ENCODE data around the gene CEP78. TPM values are rescaled to one million over a fixed set of nuclear protein-coding genes. Genes with fewer than 3 reads are reported as not detected.
"Not testable (repeated sequence)": the region's sequence is repeated elsewhere in the genome, so short reads cannot be mapped to it uniquely, and the experiment has no call there.

CEP78 gene
- total and polyA plus RNA-seq, 2 donors, result 22.8 to 30.4 TPM

GRCh38 chr9:78221841-78222240, 14.0 kb upstream of the CEP78 start:
- not testable (repeated sequence) for H3K27ac ChIP-seq (ENCODE audit: low read depth in 1 of 2, low read length in 1 of 2); H3K9me3 ChIP-seq (ENCODE audit: control insufficient read depth in 2 of 2, insufficient read depth in 1 of 2, low read length in 1 of 2); H3K27me3 ChIP-seq (ENCODE audit: control insufficient read depth in 2 of 2, insufficient read depth in 1 of 2, low read length in 1 of 2); H3K4me3 ChIP-seq (ENCODE audit: low read length in 2 of 2); H3K4me1 ChIP-seq (ENCODE audit: control insufficient read depth in 2 of 2, insufficient read depth in 2 of 2, low read length in 2 of 2); H3K36me3 ChIP-seq (ENCODE audit: control insufficient read depth in 2 of 2, insufficient read depth in 2 of 2, low read length in 1 of 2); DNase-seq (ENCODE audit: low read depth in 6 of 9, low spot score in 9 of 9)
- WGBS, result 98% methylated on average over 3 of the region's 3 CpGs

GRCh38 chr9:78230761-78231160, 5.1 kb upstream of the CEP78 start:
- Histone ChIP-seq H3K27me3 (ENCODE audit: control insufficient read depth in 2 of 2, insufficient read depth in 1 of 2, low read length in 1 of 2) (no peaks in the 10 kb centered on the region), H3K4me3 (ENCODE audit: low read length in 2 of 2) (no peak overlapping the region), H3K36me3 (ENCODE audit: control insufficient read depth in 2 of 2, insufficient read depth in 2 of 2, low read length in 1 of 2) (no peaks in the 10 kb centered on the region), H3K9me3 (ENCODE audit: control insufficient read depth in 2 of 2, insufficient read depth in 1 of 2, low read length in 1 of 2) (no peaks in the 10 kb centered on the region), H3K4me1 (ENCODE audit: control insufficient read depth in 2 of 2, insufficient read depth in 2 of 2, low read length in 2 of 2) (peaks cover 0 to 3% of the 10 kb centered on the region in 2 donors), H3K27ac (ENCODE audit: low read depth in 1 of 2, low read length in 1 of 2) (no peak overlapping the region)
- DNase-seq (ENCODE audit: low read depth in 6 of 9, low spot score in 9 of 9), result no peak
- 94% methylated on average over 3 of the region's 3 CpGs for WGBS

DNA sequence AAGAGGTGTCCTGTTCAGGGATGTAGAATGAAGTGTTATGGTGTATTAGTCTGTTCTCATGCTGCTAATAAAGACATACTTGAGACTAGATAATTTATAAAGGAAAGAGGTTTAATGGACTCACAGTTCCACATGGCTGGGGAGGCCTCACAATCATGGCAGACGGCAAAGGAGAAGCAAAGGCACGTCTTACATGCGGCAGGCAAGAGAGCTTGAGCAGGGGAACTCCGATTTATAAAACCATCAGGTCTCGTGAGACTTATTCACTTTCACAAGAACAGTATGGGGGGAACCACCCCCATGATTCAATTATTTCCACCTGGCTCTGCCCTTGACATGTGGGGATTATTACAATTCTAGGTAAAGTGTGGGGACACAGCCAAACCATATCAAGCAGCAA, 3.4 kb upstream of the CEP78 start:
- H3K27ac ChIP-seq (ENCODE audit: low read depth in 1 of 2, low read length in 1 of 2); H3K4me3 ChIP-seq (ENCODE audit: low read length in 2 of 2); H3K27me3 ChIP-seq (ENCODE audit: control insufficient read depth in 2 of 2, insufficient read depth in 1 of 2, low read length in 1 of 2); H3K36me3 ChIP-seq (ENCODE audit: control insufficient read depth in 2 of 2, insufficient read depth in 2 of 2, low read length in 1 of 2); H3K4me1 ChIP-seq (ENCODE audit: control insufficient read depth in 2 of 2, insufficient read depth in 2 of 2, low read length in 2 of 2); H3K9me3 ChIP-seq (ENCODE audit: control insufficient read depth in 2 of 2, insufficient read depth in 1 of 2, low read length in 1 of 2); DNase-seq (ENCODE audit: low read depth in 6 of 9, low spot score in 9 of 9): not testable (repeated sequence)
- WGBS, result 95% methylated on average over 5 of the region's 5 CpGs

- WGBS, result 96% methylated on average over 7 of the region's 7 CpGs
Measured at GRCh38 chr9:78234810-78235209, 1.1 kb upstream of the CEP78 start.

DNA sequence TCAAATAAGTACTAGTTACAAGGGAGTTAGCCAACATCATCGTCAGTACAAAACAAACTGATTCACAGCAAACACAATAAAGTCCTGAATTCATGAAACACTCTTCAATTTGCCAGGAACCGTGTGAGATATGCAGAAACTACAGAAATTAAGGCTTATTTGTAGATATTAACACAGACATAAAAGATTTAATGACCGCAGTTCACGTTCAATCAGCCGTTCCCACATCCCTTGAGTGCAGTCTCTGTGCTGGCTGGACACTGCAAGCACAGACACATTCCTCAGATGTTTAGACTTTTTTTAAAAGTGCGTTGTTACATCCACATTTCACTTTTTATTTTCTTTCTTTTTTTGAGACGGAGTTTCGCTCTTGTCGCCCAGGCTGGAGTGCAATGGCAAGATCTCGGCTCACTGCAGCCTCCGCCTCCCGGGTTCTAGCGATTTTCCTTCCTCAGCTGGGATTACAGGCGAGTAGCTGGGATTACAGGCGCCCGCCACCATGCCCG, 566 bp upstream of the CEP78 start:
- WGBS, result 8% methylated on average over 17 of the region's 17 CpGs
- no peak overlapping the region for H3K27ac ChIP-seq (ENCODE audit: low read depth in 1 of 2, low read length in 1 of 2)
- no peak for DNase-seq (ENCODE audit: low read depth in 6 of 9, low spot score in 9 of 9)

More at GRCh38 chr9:78234810-78235209, 1.1 kb upstream of the CEP78 start:
- Histone ChIP-seq H3K36me3 (ENCODE audit: control insufficient read depth in 2 of 2, insufficient read depth in 2 of 2, low read length in 1 of 2) (peaks cover 0 to 5% of the 10 kb centered on the region in 2 donors), H3K4me3 (ENCODE audit: low read length in 2 of 2) (peak overlapping the region in 1 of 2 donors; percentile 73), H3K27ac (ENCODE audit: low read depth in 1 of 2, low read length in 1 of 2) (no peak overlapping the region), H3K27me3 (ENCODE audit: control insufficient read depth in 2 of 2, insufficient read depth in 1 of 2, low read length in 1 of 2) (no peaks in the 10 kb centered on the region), H3K9me3 (ENCODE audit: control insufficient read depth in 2 of 2, insufficient read depth in 1 of 2, low read length in 1 of 2) (no peaks in the 10 kb centered on the region), H3K4me1 (ENCODE audit: control insufficient read depth in 2 of 2, insufficient read depth in 2 of 2, low read length in 2 of 2) (peaks cover 15 to 21% of the 10 kb centered on the region in 2 donors)
- DNase-seq (ENCODE audit: low read depth in 6 of 9, low spot score in 9 of 9), result no peak

GRCh38 chr9:78236551-78236910, 656 bp downstream of the CEP78 start:
- Histone ChIP-seq H3K9me3 (ENCODE audit: control insufficient read depth in 2 of 2, insufficient read depth in 1 of 2, low read length in 1 of 2) (no peaks in the 10 kb centered on the region), H3K4me3 (ENCODE audit: low read length in 2 of 2) (peak overlapping the region; percentile 73 to 84), H3K27ac (ENCODE audit: low read depth in 1 of 2, low read length in 1 of 2) (peak overlapping the region in 1 of 2 donors; percentile 86), H3K36me3 (ENCODE audit: control insufficient read depth in 2 of 2, insufficient read depth in 2 of 2, low read length in 1 of 2) (peaks cover 0 to 18% of the 10 kb centered on the region in 2 donors), H3K4me1 (ENCODE audit: control insufficient read depth in 2 of 2, insufficient read depth in 2 of 2, low read length in 2 of 2) (peaks cover 15 to 21% of the 10 kb centered on the region in 2 donors), H3K27me3 (ENCODE audit: control insufficient read depth in 2 of 2, insufficient read depth in 1 of 2, low read length in 1 of 2) (no peaks in the 10 kb centered on the region)
- DNase-seq (ENCODE audit: low read depth in 6 of 9, low spot score in 9 of 9), result no peak
- 16% methylated on average over 12 of the region's 12 CpGs for WGBS

More for the DNA sequence above, 566 bp upstream of the CEP78 start:
- H3K9me3 ChIP-seq (ENCODE audit: control insufficient read depth in 2 of 2, insufficient read depth in 1 of 2, low read length in 1 of 2), result no peaks in the 10 kb centered on the region
- peaks cover 0 to 10% of the 10 kb centered on the region in 2 donors for H3K36me3 ChIP-seq (ENCODE audit: control insufficient read depth in 2 of 2, insufficient read depth in 2 of 2, low read length in 1 of 2)
- H3K4me1 ChIP-seq (ENCODE audit: control insufficient read depth in 2 of 2, insufficient read depth in 2 of 2, low read length in 2 of 2), result peaks cover 15 to 21% of the 10 kb centered on the region in 2 donors
- no peaks in the 10 kb centered on the region for H3K27me3 ChIP-seq (ENCODE audit: control insufficient read depth in 2 of 2, insufficient read depth in 1 of 2, low read length in 1 of 2)
- peak overlapping the region; percentile 73 to 84 for H3K4me3 ChIP-seq (ENCODE audit: low read length in 2 of 2)

GRCh38 chr9:78238046-78239038, 2.5 kb downstream of the CEP78 start:
- no peak for DNase-seq (ENCODE audit: low read depth in 6 of 9, low spot score in 9 of 9)
- Histone ChIP-seq H3K27ac (ENCODE audit: low read depth in 1 of 2, low read length in 1 of 2) (peak overlapping the region in 1 of 2 donors; percentile 27), H3K27me3 (ENCODE audit: control insufficient read depth in 2 of 2, insufficient read depth in 1 of 2, low read length in 1 of 2) (no peaks in the 10 kb centered on the region), H3K36me3 (ENCODE audit: control insufficient read depth in 2 of 2, insufficient read depth in 2 of 2, low read length in 1 of 2) (peaks cover 0 to 30% of the 10 kb centered on the region in 2 donors), H3K9me3 (ENCODE audit: control insufficient read depth in 2 of 2, insufficient read depth in 1 of 2, low read length in 1 of 2) (no peaks in the 10 kb centered on the region), H3K4me3 (ENCODE audit: low read length in 2 of 2) (no peak overlapping the region), H3K4me1 (ENCODE audit: control insufficient read depth in 2 of 2, insufficient read depth in 2 of 2, low read length in 2 of 2) (peaks cover 15 to 21% of the 10 kb centered on the region in 2 donors)
- 95% methylated on average over 13 of the region's 13 CpGs for WGBS

DNA sequence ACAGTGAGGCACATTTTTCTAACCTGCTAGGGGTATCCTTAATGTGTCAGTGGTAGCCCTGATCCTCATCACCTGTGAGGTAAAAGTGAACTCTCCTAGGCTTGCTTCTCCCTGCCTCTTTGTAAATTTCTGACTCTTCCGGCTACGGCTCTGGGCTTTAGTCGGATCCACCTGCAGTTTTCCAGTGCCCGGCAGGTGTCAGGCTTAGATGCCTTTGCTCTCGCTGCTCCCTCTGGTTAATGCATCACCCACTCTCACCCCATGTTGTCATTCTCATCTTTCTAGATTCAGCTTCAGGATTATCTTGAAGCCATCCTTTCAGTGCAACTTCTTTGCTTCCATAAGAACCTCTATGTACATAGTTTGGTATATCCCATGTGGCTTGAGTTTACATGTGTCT, 3.6 kb downstream of the CEP78 start:
- Histone ChIP-seq H3K4me1 (ENCODE audit: control insufficient read depth in 2 of 2, insufficient read depth in 2 of 2, low read length in 2 of 2) (peaks cover 15 to 21% of the 10 kb centered on the region in 2 donors), H3K9me3 (ENCODE audit: control insufficient read depth in 2 of 2, insufficient read depth in 1 of 2, low read length in 1 of 2) (no peaks in the 10 kb centered on the region), H3K27me3 (ENCODE audit: control insufficient read depth in 2 of 2, insufficient read depth in 1 of 2, low read length in 1 of 2) (no peaks in the 10 kb centered on the region), H3K4me3 (ENCODE audit: low read length in 2 of 2) (no peak overlapping the region), H3K36me3 (ENCODE audit: control insufficient read depth in 2 of 2, insufficient read depth in 2 of 2, low read length in 1 of 2) (peaks cover 0 to 37% of the 10 kb centered on the region in 2 donors), H3K27ac (ENCODE audit: low read depth in 1 of 2, low read length in 1 of 2) (no peak overlapping the region)
- 86% methylated on average over 5 of the region's 5 CpGs for WGBS
- no peak for DNase-seq (ENCODE audit: low read depth in 6 of 9, low spot score in 9 of 9)

GRCh38 chr9:78242041-78242440, 6.2 kb downstream of the CEP78 start:
- Histone ChIP-seq H3K4me1 (ENCODE audit: control insufficient read depth in 2 of 2, insufficient read depth in 2 of 2, low read length in 2 of 2) (peaks cover 15 to 18% of the 10 kb centered on the region in 2 donors), H3K36me3 (ENCODE audit: control insufficient read depth in 2 of 2, insufficient read depth in 2 of 2, low read length in 1 of 2) (peaks cover under 1 to 46% of the 10 kb centered on the region in 2 donors), H3K9me3 (ENCODE audit: control insufficient read depth in 2 of 2, insufficient read depth in 1 of 2, low read length in 1 of 2) (no peaks in the 10 kb centered on the region), H3K27ac (ENCODE audit: low read depth in 1 of 2, low read length in 1 of 2) (no peak overlapping the region), H3K4me3 (ENCODE audit: low read length in 2 of 2) (no peak overlapping the region), H3K27me3 (ENCODE audit: control insufficient read depth in 2 of 2, insufficient read depth in 1 of 2, low read length in 1 of 2) (no peaks in the 10 kb centered on the region)
- no peak for DNase-seq (ENCODE audit: low read depth in 6 of 9, low spot score in 9 of 9)
- WGBS, result 98% methylated on average over 4 of the region's 4 CpGs

All from thymus (tissue), 11 donors.